Measurements from ENCODE around the gene SUN2.

GRCh38 chr22:38698407-38699094 is 57.2 kb downstream of the SUN2 start:
- TF ChIP-seq CTCF (conservative IDR thresholded peaks at IDR 0.05; ENCODE audit: low read depth, low read length) = no peak
- no peak for TF ChIP-seq EZH2 (IDR thresholded peaks at IDR 0.05; ENCODE audit: borderline replicate concordance, low read depth, low read length, poor library complexity, severe bottlenecking)
